ENCODE measurements around the gene KRTAP13-4. TPM values are rescaled to one million over a fixed set of nuclear protein-coding genes. Genes with fewer than 3 reads are reported as not detected.

The KRTAP13-4 gene
- total RNA-seq, 1 donor from 2014 or later = not detected

- no peaks in the 10 kb centered on the region for H3K9me3 ChIP-seq
- no peaks in the 10 kb centered on the region for H3K27me3 ChIP-seq
- H3K4me3 ChIP-seq = no peak overlapping the region
- no peak for DNase-seq (ENCODE audit: low spot score in 2 of 2)
- intact Hi-C loops (cut with DNase I) = no loop called here
- no peak for TF ChIP-seq CTCF (IDR thresholded peaks at IDR 0.05)
- no peaks in the 10 kb centered on the region for H3K36me3 ChIP-seq
- no peaks in the 10 kb centered on the region for H3K4me1 ChIP-seq
- H3K27ac ChIP-seq = no peak overlapping the region
Measured at GRCh38 chr21:30468900-30469714, 39.1 kb downstream of the KRTAP13-4 start.

- intact Hi-C loops (cut with DNase I) = no loop called here
- Histone ChIP-seq H3K4me3 (no peak overlapping the region), H3K9me3 (no peaks in the 10 kb centered on the region), H3K27ac (no peak overlapping the region), H3K4me1 (no peaks in the 10 kb centered on the region), H3K27me3 (no peaks in the 10 kb centered on the region), H3K36me3 (no peaks in the 10 kb centered on the region)
- no peak for TF ChIP-seq CTCF (IDR thresholded peaks at IDR 0.05)
- no peak for DNase-seq (ENCODE audit: low spot score in 2 of 2)
Measured at GRCh38 chr21:30478004-30478403, 48.0 kb downstream of the KRTAP13-4 start.

GRCh38 chr21:30479259-30479658, 49.2 kb downstream of the KRTAP13-4 start:
- no peaks in the 10 kb centered on the region for H3K9me3 ChIP-seq
- H3K27ac ChIP-seq = no peak overlapping the region
- intact Hi-C loops (cut with DNase I) = no loop called here
- no peak overlapping the region for H3K4me3 ChIP-seq
- H3K4me1 ChIP-seq = no peaks in the 10 kb centered on the region
- H3K36me3 ChIP-seq = no peaks in the 10 kb centered on the region
- DNase-seq (ENCODE audit: low spot score in 2 of 2) = no peak
- TF ChIP-seq CTCF (IDR thresholded peaks at IDR 0.05) = no peak
- no peaks in the 10 kb centered on the region for H3K27me3 ChIP-seq

GRCh38 chr21:30480145-30480544, 50.1 kb downstream of the KRTAP13-4 start, which contains the start of gene KRTAP19-1:
Gene KRTAP19-1 (minus strand): TSS chr21:30480367. CDS start chr21:30480317, 50 bp downstream.
- no peak for DNase-seq (ENCODE audit: low spot score in 2 of 2)
- TF ChIP-seq CTCF (IDR thresholded peaks at IDR 0.05) = no peak
- intact Hi-C loops (cut with DNase I) = no loop called here
- H3K4me3 ChIP-seq = no peak within 1 kb of the TSS
- no peaks in the 10 kb centered on the region for H3K9me3 ChIP-seq
- H3K27ac ChIP-seq = no peak within 1 kb of the TSS
- no peaks in the 10 kb centered on the region for H3K36me3 ChIP-seq
- H3K27me3 ChIP-seq = no peaks in the 10 kb centered on the region
- no peaks in the 10 kb centered on the region for H3K4me1 ChIP-seq

Other genes starting within 250 kb of the KRTAP13-4 start
- not detected for gene CLDN8, start 214.1 kb upstream of the KRTAP13-4 start, total RNA-seq
- gene KRTAP24-1, start 147.3 kb upstream of the KRTAP13-4 start, total RNA-seq = not detected
- not detected for gene KRTAP25-1, start 140.7 kb upstream of the KRTAP13-4 start, total RNA-seq
- gene KRTAP26-1, start 109.9 kb upstream of the KRTAP13-4 start, total RNA-seq = not detected
- not detected for gene KRTAP27-1, start 92.5 kb upstream of the KRTAP13-4 start, total RNA-seq
- gene KRTAP23-1, start 81.6 kb upstream of the KRTAP13-4 start, total RNA-seq = not detected
- gene KRTAP13-2, start 57.9 kb upstream of the KRTAP13-4 start, total RNA-seq = not detected
- not detected for gene KRTAP13-1, start 34.2 kb upstream of the KRTAP13-4 start, total RNA-seq
- gene KRTAP13-3, start 4.3 kb upstream of the KRTAP13-4 start, total RNA-seq = not detected
- not detected for gene KRTAP15-1, start 10.1 kb downstream of the KRTAP13-4 start, total RNA-seq
- gene KRTAP19-1, start 50.1 kb downstream of the KRTAP13-4 start, total RNA-seq = not detected
- not detected for gene KRTAP19-2, start 57.2 kb downstream of the KRTAP13-4 start, total RNA-seq
- not detected for gene KRTAP19-3, start 61.8 kb downstream of the KRTAP13-4 start, total RNA-seq
- gene KRTAP19-4, start 66.9 kb downstream of the KRTAP13-4 start, total RNA-seq = not detected
- not detected for gene KRTAP19-5, start 71.9 kb downstream of the KRTAP13-4 start, total RNA-seq
- gene KRTAP19-6, start 111.6 kb downstream of the KRTAP13-4 start, total RNA-seq = not detected
- not detected for gene KRTAP19-7, start 131.1 kb downstream of the KRTAP13-4 start, total RNA-seq
- not detected for gene KRTAP22-2, start 160.2 kb downstream of the KRTAP13-4 start, total RNA-seq
- not detected for gene KRTAP6-3, start 162.2 kb downstream of the KRTAP13-4 start, total RNA-seq
- gene KRTAP6-2, start 168.7 kb downstream of the KRTAP13-4 start, total RNA-seq = not detected
- gene KRTAP22-1, start 170.9 kb downstream of the KRTAP13-4 start, total RNA-seq = not detected
- not detected for gene KRTAP6-1, start 183.7 kb downstream of the KRTAP13-4 start, total RNA-seq
- not detected for gene KRTAP20-1, start 186.2 kb downstream of the KRTAP13-4 start, total RNA-seq
- not detected for gene KRTAP20-4, start 190.4 kb downstream of the KRTAP13-4 start, total RNA-seq
- gene KRTAP20-2, start 205.0 kb downstream of the KRTAP13-4 start, total RNA-seq = not detected
- not detected for gene KRTAP20-3, start 212.6 kb downstream of the KRTAP13-4 start, total RNA-seq

Measured in ascending aorta (tissue), 2 donors.